GM12878 (cell line): ENCODE measurements around the gene SMG6. TPM values are rescaled to one million over a fixed set of nuclear protein-coding genes. Genes with fewer than 3 reads are reported as not detected.

Source experiments
- ATAC-seq: fragments of 200-7000 bp; cut with Tn5 transposase; 3 replicates; pipeline ENCODE4 v1.9.1; 2020; ENCODE audit warnings: mild to moderate bottlenecking, moderate library complexity
- BruUV-seq: library from RNA; stranded (reverse); fragments of 400-500 nt; replicated peaks from 2 replicates; lab custom pipeline; 2021; lab: Mats Ljungman, UMichigan
- CTCF ChIA-PET: fragments of 300-600 bp; sonication (Branson Sonifier 250); formaldehyde crosslinking; extraction: SDS; loops from one replicate; lab custom pipeline; 2021; ENCODE audit warnings: inconsistent platforms; lab: Yijun Ruan, JAX
- POLR2A ChIA-PET: fragments of 350-600 bp; formaldehyde crosslinking; extraction: SDS; loops from one replicate; lab custom pipeline; 2021; ENCODE audit warnings: inconsistent platforms; lab: Charles Lee
- RAD21 ChIA-PET: fragments of 300-600 bp; sonication (Branson Sonifier 250); formaldehyde crosslinking; loops from one replicate; lab custom pipeline; 2023; ENCODE audit warnings: antibody characterized with exemption; ENCODE audit not compliant: unreplicated experiment; lab: Charles Lee
- SMC1A ChIA-PET: fragments of 300-600 bp; sonication (Branson Sonifier 250); formaldehyde crosslinking; loops from one replicate; lab custom pipeline; 2023; ENCODE audit not compliant: unreplicated experiment, uncharacterized antibody; lab: Charles Lee
- DNase-seq: peaks from one replicate; pipeline ENCODE4 v3.0.0-alpha.2; 2011; ENCODE audit warnings: low read depth, low spot score
- FAIRE-seq: peaks from 3 replicates; lab custom pipeline; 2011; peaks lifted over from hg19 to GRCh38; lab: Jason Lieb, UNC
- H2AFZ ChIP-seq: 2 replicates; pipeline ENCODE4 v1.6.0; 2011; ENCODE audit warnings: low read depth, low read length, control low read depth; ENCODE audit not compliant: control insufficient read depth
- H3K27ac ChIP-seq: 2 replicates; pipeline ENCODE4 v1.5.1; 2011; ENCODE audit warnings: control low read depth; ENCODE audit not compliant: control insufficient read depth, insufficient read depth
- H3K27me3 ChIP-seq, 2 experiments: replicated peaks in 1 of 2; 2 replicates each; pipeline versions ENCODE4 v1.6.0 to v1.6.1; 2011; ENCODE audit warnings: low read length in 1 of 2; ENCODE audit not compliant: control insufficient read depth in 2 of 2, insufficient read depth in 2 of 2
- H3K36me3 ChIP-seq, 2 experiments: 2 replicates each; pipeline ENCODE4 v1.5.1; 2011; ENCODE audit warnings: low read length in 1 of 2; ENCODE audit not compliant: control insufficient read depth in 2 of 2, insufficient read depth in 2 of 2
- H3K4me1 ChIP-seq: 2 replicates; pipeline ENCODE4 v1.6.1; 2011; ENCODE audit warnings: mild to moderate bottlenecking, low read length, moderate library complexity, mixed read lengths; ENCODE audit not compliant: control insufficient read depth, insufficient read depth
- H3K4me2 ChIP-seq: 2 replicates; pipeline ENCODE4 v1.6.0; 2011; ENCODE audit warnings: control low read depth; ENCODE audit not compliant: control insufficient read depth, insufficient read depth
- H3K4me3 ChIP-seq: fragments of 200-600 bp; sonication (generic); 2 replicates; pipeline ENCODE4 v1.5.1; 2016
- H3K79me2 ChIP-seq: 2 replicates; pipeline ENCODE4 v1.6.0; 2011; ENCODE audit warnings: low read length; ENCODE audit not compliant: control insufficient read depth, insufficient read depth
- H3K9ac ChIP-seq: 2 replicates; pipeline ENCODE4 v1.8.0; 2011; ENCODE audit warnings: low read length, control low read depth, mixed read lengths; ENCODE audit not compliant: control insufficient read depth, insufficient read depth
- H3K9me3 ChIP-seq: replicated peaks from 3 replicates; pipeline ENCODE4 v1.5.1; 2011; ENCODE audit warnings: mild to moderate bottlenecking, low read length; ENCODE audit not compliant: control insufficient read depth, insufficient read depth
- H4K20me1 ChIP-seq: 2 replicates; pipeline ENCODE4 v1.6.0; 2011; ENCODE audit not compliant: control insufficient read depth, insufficient read depth
- DPF2 ChIP-seq: fragments of 450-650 bp; IDR thresholded peaks from 2 replicates; pipeline ENCODE4 v1.6.1; 2017; ENCODE audit warnings: mild to moderate bottlenecking
- EGR1 ChIP-seq, 2 experiments: IDR thresholded peaks; 1 replicate in 1 of 2; 2 replicates in 1 of 2; pipeline ENCODE4 v1.6.1; 2011 to 2012; ENCODE audit warnings: low read depth in 2 of 2, low read length in 2 of 2, borderline replicate concordance in 1 of 2, mild to moderate bottlenecking in 1 of 2, moderate library complexity in 1 of 2
- GABPA ChIP-seq: IDR thresholded peaks from 2 replicates; pipeline ENCODE4 v1.6.1; 2014; ENCODE audit warnings: antibody characterized with exemption, low read depth, mild to moderate bottlenecking, inconsistent platforms
- LARP7 ChIP-seq: fragments of 450-650 bp; IDR thresholded peaks from 2 replicates; pipeline ENCODE4 v1.6.1; 2017; ENCODE audit warnings: mild to moderate bottlenecking
- PBX3 ChIP-seq: IDR thresholded peaks from 2 replicates; pipeline ENCODE4 v1.6.1; 2011; ENCODE audit warnings: mild to moderate bottlenecking, low read depth, low read length, moderate library complexity; ENCODE audit not compliant: insufficient replicate concordance
- POLR2A ChIP-seq: IDR thresholded peaks from 2 replicates; pipeline ENCODE4 v1.6.1; 2011; ENCODE audit warnings: low read depth, mild to moderate bottlenecking, low read length
- STAT1 ChIP-seq: fragments of 450-650 bp; conservative IDR thresholded peaks from 2 replicates; pipeline ENCODE4 v1.6.1; 2014; ENCODE audit warnings: antibody characterized with exemption, mild to moderate bottlenecking
- ZNF622 ChIP-seq: fragments of 450-650 bp; IDR thresholded peaks from 2 replicates; pipeline ENCODE4 v1.6.1; 2017; ENCODE audit warnings: mild to moderate bottlenecking, inconsistent platforms
- WGBS: methylation state at CpG from one replicate; pipeline ENCODE4 v1.1.6; 2016; ENCODE audit warnings: low lambda C conversion rate; ENCODE audit not compliant: insufficient replicate concordance, insufficient coverage; ENCODE audit errors: missing lambda C conversion rate; 5-methylcytosine and 5-hydroxymethylcytosine counted together
- in situ Hi-C: fragments of 300-500 bp; cut with MboI; formaldehyde crosslinking; loops from 9 replicates; pipeline ENCODE4 v1.14.3; 2018; ENCODE audit warnings: mixed read lengths
- intact Hi-C: fragments of 100-400 bp; cut with micrococcal nuclease; formaldehyde crosslinking; loops from one replicate; pipeline ENCODE4 v1.14.2; 2022; ENCODE audit not compliant: unreplicated experiment
- polyA plus RNA-seq, 11 experiments: library from polyadenylated mRNA; depleted of rRNA in 4 of 11; unstranded in 6 of 11; stranded (reverse) in 5 of 11; fragments of >200 nt; fragmentation: Nextera tagmentation in 4 of 11; fragmentation: Illumina TruSeq in 1 of 11; extraction: Ambion mirVana in 4 of 11; extraction: Trizol in 1 of 11; gene quantifications; 1 replicate in 1 of 11; 2 replicates in 10 of 11; pipeline versions ENCODE4 v1.2.1 to v1.2.3, GENCODE V29; 2011 to 2016; ENCODE audit warnings: inconsistent platforms in 2 of 11, missing spikeins in 2 of 11, low read depth in 1 of 11
- total RNA-seq, 4 experiments: library from RNA; depleted of rRNA in 3 of 4; stranded (reverse); fragments of >200 nt in 3 of 4; fragmentation: Illumina TruSeq in 1 of 4; extraction: Trizol in 1 of 4; gene quantifications; 2 replicates each; pipeline versions ENCODE4 v1.2.1 to v1.2.3, GENCODE V29; 2013 to 2021
- TF ChIP-seq, protein P1 (sequence below): IDR thresholded peaks from 2 replicates; pipeline ENCODE4 v1.6.1; 2012; ENCODE audit warnings: low read depth, low read length, improper control_type of control experiment
- TF ChIP-seq, protein P2 (sequence below): fragments of 450-650 bp; IDR thresholded peaks from 2 replicates; pipeline ENCODE4 v1.6.1; 2016; ENCODE audit warnings: mild to moderate bottlenecking, moderate library complexity, borderline replicate concordance

Gene SMG6
- total and polyA plus RNA-seq, 10 of the 15 experiments (the other 5 are each of a cell fraction or from before 2014, with no cell fraction given) = 0.58 to 28.7 (median 15.7) TPM

DNA sequence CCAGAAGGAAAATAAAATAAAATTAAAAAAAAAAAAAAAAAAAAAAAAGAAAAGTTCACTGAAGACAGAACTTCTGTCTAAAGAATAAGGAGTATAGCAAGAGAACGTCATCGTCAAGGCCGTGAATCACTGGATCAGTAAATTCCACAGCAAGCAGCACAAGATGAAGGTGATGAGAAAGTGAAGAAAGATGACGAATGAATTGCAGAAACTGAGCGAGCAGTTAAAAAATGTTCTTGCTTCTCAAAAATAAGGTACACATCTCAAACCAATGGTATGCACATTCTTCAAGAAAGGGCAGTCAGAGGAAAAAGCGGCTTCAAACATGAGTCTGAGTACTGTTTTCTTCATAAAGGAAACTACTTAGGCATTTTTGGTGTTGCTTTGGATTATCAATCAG, 104.7 kb downstream of the SMG6 start:
- no peak overlapping the region for H3K4me2 ChIP-seq
- intact Hi-C loops = no loop called here
- TF ChIP-seq PBX3 (no peak), DPF2 (no peak), POLR2A (no peak), GABPA (no peak), STAT1 (no peak), ZNF622 (no peak), LARP7 (no peak), EGR1 (IDR thresholded peaks at IDR 0.05; ENCODE audit: borderline replicate concordance in 1 of 2, low read depth in 2 of 2, low read length in 2 of 2) (no peak)
- TF ChIP-seq, protein P1, sequence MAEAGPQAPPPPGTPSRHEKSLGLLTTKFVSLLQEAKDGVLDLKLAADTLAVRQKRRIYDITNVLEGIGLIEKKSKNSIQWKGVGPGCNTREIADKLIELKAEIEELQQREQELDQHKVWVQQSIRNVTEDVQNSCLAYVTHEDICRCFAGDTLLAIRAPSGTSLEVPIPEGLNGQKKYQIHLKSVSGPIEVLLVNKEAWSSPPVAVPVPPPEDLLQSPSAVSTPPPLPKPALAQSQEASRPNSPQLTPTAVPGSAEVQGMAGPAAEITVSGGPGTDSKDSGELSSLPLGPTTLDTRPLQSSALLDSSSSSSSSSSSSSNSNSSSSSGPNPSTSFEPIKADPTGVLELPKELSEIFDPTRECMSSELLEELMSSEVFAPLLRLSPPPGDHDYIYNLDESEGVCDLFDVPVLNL = no peak
- TF ChIP-seq, protein P2, sequence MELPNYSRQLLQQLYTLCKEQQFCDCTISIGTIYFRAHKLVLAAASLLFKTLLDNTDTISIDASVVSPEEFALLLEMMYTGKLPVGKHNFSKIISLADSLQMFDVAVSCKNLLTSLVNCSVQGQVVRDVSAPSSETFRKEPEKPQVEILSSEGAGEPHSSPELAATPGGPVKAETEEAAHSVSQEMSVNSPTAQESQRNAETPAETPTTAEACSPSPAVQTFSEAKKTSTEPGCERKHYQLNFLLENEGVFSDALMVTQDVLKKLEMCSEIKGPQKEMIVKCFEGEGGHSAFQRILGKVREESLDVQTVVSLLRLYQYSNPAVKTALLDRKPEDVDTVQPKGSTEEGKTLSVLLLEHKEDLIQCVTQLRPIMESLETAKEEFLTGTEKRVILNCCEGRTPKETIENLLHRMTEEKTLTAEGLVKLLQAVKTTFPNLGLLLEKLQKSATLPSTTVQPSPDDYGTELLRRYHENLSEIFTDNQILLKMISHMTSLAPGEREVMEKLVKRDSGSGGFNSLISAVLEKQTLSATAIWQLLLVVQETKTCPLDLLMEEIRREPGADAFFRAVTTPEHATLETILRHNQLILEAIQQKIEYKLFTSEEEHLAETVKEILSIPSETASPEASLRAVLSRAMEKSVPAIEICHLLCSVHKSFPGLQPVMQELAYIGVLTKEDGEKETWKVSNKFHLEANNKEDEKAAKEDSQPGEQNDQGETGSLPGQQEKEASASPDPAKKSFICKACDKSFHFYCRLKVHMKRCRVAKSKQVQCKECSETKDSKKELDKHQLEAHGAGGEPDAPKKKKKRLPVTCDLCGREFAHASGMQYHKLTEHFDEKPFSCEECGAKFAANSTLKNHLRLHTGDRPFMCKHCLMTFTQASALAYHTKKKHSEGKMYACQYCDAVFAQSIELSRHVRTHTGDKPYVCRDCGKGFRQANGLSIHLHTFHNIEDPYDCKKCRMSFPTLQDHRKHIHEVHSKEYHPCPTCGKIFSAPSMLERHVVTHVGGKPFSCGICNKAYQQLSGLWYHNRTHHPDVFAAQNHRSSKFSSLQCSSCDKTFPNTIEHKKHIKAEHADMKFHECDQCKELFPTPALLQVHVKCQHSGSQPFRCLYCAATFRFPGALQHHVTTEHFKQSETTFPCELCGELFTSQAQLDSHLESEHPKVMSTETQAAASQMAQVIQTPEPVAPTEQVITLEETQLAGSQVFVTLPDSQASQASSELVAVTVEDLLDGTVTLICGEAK = no peak
- RAD21 ChIA-PET = interaction anchor here (0.6 to 1.4 kb wide), 4 partner anchors 17 to 351 kb away, joined by 3 to 5 read pairs (median 4); no protein-coding TSS in a partner anchor
- no peaks in the 10 kb centered on the region for H3K27me3 ChIP-seq
- 91% methylated on average over 6 of the region's 6 CpGs for WGBS
- SMC1A ChIA-PET = interaction anchor here (0.6 to 1.8 kb wide), 9 partner anchors 10 to 1269 kb away, joined by 3 to 7 read pairs (median 3); no protein-coding TSS in a partner anchor
- H3K4me3 ChIP-seq = no peak overlapping the region
- BruUV-seq = no TSS peak
- peaks cover 6% of the 10 kb centered on the region for H3K79me2 ChIP-seq
- no peak overlapping the region for H2AFZ ChIP-seq
- in situ Hi-C loops = no loop called here
- H3K4me1 ChIP-seq = peaks cover 15% of the 10 kb centered on the region
- FAIRE-seq (no peak), ATAC-seq (no peak), DNase-seq (no peak)
- H3K27ac ChIP-seq = no peak overlapping the region
- no peak overlapping the region for H3K9ac ChIP-seq
- H4K20me1 ChIP-seq = no peaks in the 10 kb centered on the region
- peaks cover 3 to 6% of the 10 kb centered on the region in 2 experiments for H3K36me3 ChIP-seq
- POLR2A ChIA-PET = no interaction called here
- H3K9me3 ChIP-seq = no peaks in the 10 kb centered on the region; the same call in 2 of the 3 replicates
- CTCF ChIA-PET = interaction anchor here (0.7 to 1.2 kb wide), 4 partner anchors 14 to 46 kb away, joined by 3 to 5 read pairs (median 4); no protein-coding TSS in a partner anchor
